HEK293 (cell line): Measurements from ENCODE around the gene ANGPTL4.

Experiments
- CTCF ChIA-PET: fragments of 350-600 bp; formaldehyde crosslinking; extraction: SDS; loops from one replicate; lab custom pipeline; 2021; ENCODE audit warnings: antibody characterized with exemption; lab: Yijun Ruan, JAX
- POLR2A ChIA-PET: fragments of 300-600 bp; formaldehyde crosslinking; extraction: SDS; loops from one replicate; lab custom pipeline; 2020; ENCODE audit warnings: antibody characterized with exemption, inconsistent platforms; lab: Yijun Ruan, JAX
- H3K27ac ChIP-seq: fragments of 200-500 bp; sonication (Bioruptor generic); 2 replicates; pipeline ENCODE4 v1.5.1; 2014; ENCODE audit warnings: low read depth, low read length, control low read depth, inconsistent platforms; ENCODE audit errors: extremely low read depth
- H3K36me3 ChIP-seq, 2 experiments: fragments of 200-500 bp in 1 of 2; sonication (Bioruptor generic) in 1 of 2; 1 replicate in 1 of 2; 2 replicates in 1 of 2; pipeline ENCODE4 v1.5.1; 2014 to 2017; ENCODE audit warnings: inconsistent platforms in 2 of 2, low read length in 2 of 2; ENCODE audit not compliant: control insufficient read depth in 2 of 2, insufficient read depth in 1 of 2
- H3K4me1 ChIP-seq: fragments of 200-500 bp; sonication (Bioruptor generic); 2 replicates; pipeline ENCODE4 v1.5.1; 2014; ENCODE audit warnings: mild to moderate bottlenecking, low read length, inconsistent platforms; ENCODE audit not compliant: control insufficient read depth, insufficient read depth
- H3K4me3 ChIP-seq: 2 replicates; pipeline ENCODE4 v1.5.1; 2011; ENCODE audit warnings: low read depth, mild to moderate bottlenecking, control low read depth, low read length, moderate library complexity
- H3K9me3 ChIP-seq: fragments of 200-500 bp; sonication (Bioruptor generic); 2 replicates; pipeline ENCODE4 v1.5.1; 2014; ENCODE audit warnings: low read depth, low read length, inconsistent platforms; ENCODE audit not compliant: control insufficient read depth, insufficient read depth
- EGR2 ChIP-seq: fragments of 450-650 bp; formaldehyde crosslinking; IDR thresholded peaks from 2 replicates; pipeline ENCODE4 v1.5.1; 2016; ENCODE audit warnings: low read depth, missing biosample characterization, missing genetic modification characterization
- HOXC10 ChIP-seq: sonication (generic); formaldehyde crosslinking; IDR thresholded peaks from 2 replicates; pipeline ENCODE4 v1.8.1; 2023; ENCODE audit warnings: mild to moderate bottlenecking, missing genetic modification reagents
- KLF8 ChIP-seq: fragments of 450-650 bp; formaldehyde crosslinking; IDR thresholded peaks from 2 replicates; pipeline ENCODE4 v1.5.1; 2016; ENCODE audit warnings: missing biosample characterization, missing genetic modification characterization
- KLF9 ChIP-seq: fragments of 450-650 bp; formaldehyde crosslinking; IDR thresholded peaks from 2 replicates; pipeline ENCODE4 v1.5.1; 2016; ENCODE audit warnings: missing biosample characterization, missing genetic modification characterization, low read depth
- REPIN1 ChIP-seq: fragments of 450-650 bp; formaldehyde crosslinking; IDR thresholded peaks from 2 replicates; pipeline ENCODE4 v1.5.1; 2017; ENCODE audit warnings: missing biosample characterization, missing genetic modification characterization, low read depth
- SP2 ChIP-seq: fragments of 450-650 bp; formaldehyde crosslinking; IDR thresholded peaks from 2 replicates; pipeline ENCODE4 v1.5.1; 2016; ENCODE audit warnings: missing biosample characterization, missing genetic modification characterization
- ZBTB8A ChIP-seq: fragments of 450-650 bp; formaldehyde crosslinking; IDR thresholded peaks from 2 replicates; pipeline ENCODE4 v1.5.1; 2016; ENCODE audit warnings: missing biosample characterization, missing genetic modification characterization
- ZFP37 ChIP-seq: fragments of 450-650 bp; formaldehyde crosslinking; IDR thresholded peaks from 2 replicates; pipeline ENCODE4 v1.5.1; 2016; ENCODE audit warnings: missing biosample characterization, missing genetic modification characterization
- ZFP69B ChIP-seq: fragments of 450-650 bp; formaldehyde crosslinking; IDR thresholded peaks from 2 replicates; pipeline ENCODE4 v1.5.1; 2016; ENCODE audit warnings: missing biosample characterization, missing genetic modification characterization
- ZIC2 ChIP-seq: fragments of 450-650 bp; formaldehyde crosslinking; IDR thresholded peaks from 2 replicates; pipeline ENCODE4 v1.5.1; 2016; ENCODE audit warnings: missing biosample characterization, missing genetic modification characterization
- ZNF184 ChIP-seq: fragments of 450-650 bp; IDR thresholded peaks from 2 replicates; pipeline ENCODE4 v1.5.1; 2018; ENCODE audit warnings: missing biosample characterization, mild to moderate bottlenecking, missing genetic modification characterization
- ZNF335 ChIP-seq: fragments of 450-650 bp; formaldehyde crosslinking; conservative IDR thresholded peaks from 2 replicates; pipeline ENCODE4 v1.5.1; 2016; ENCODE audit warnings: missing biosample characterization, missing genetic modification characterization
- ZNF624 ChIP-seq: fragments of 450-650 bp; formaldehyde crosslinking; IDR thresholded peaks from 2 replicates; pipeline ENCODE4 v1.5.1; 2017; ENCODE audit warnings: missing biosample characterization, missing genetic modification characterization
- TF ChIP-seq, protein P1 (sequence below): fragments of 450-650 bp; formaldehyde crosslinking; IDR thresholded peaks from 2 replicates; pipeline ENCODE4 v1.5.1; 2016; ENCODE audit warnings: missing biosample characterization, missing genetic modification characterization

Gene ANGPTL4

DNA sequence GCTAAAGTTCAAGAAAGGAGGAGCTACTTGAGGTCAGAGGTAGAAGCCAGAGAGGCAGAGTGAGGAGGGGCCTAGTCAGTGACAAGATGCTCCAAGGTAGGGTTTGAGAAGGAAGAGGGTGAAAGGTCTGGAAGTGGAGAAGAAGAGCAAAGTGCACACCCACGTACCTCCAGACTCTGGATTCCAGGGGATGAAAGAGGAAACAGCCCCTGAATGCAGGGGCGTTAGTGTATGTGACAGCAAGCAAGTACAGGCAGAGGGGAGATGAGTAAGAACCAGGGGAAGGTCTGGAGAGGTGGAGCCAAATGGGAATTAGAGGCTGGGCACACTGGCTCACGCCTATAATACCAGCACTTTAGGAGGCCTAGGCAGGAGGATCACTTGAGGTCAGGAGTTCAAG lies 34.0 kb upstream of the ANGPTL4 start:
- Histone ChIP-seq H3K9me3 (no peaks in the 10 kb centered on the region), H3K27ac (no peak overlapping the region), H3K4me3 (no peak overlapping the region), H3K4me1 (no peaks in the 10 kb centered on the region; the same call in 1 of the 2 replicates), H3K36me3 (no peaks in the 10 kb centered on the region)
- ChIA-PET POLR2A (no interaction called here), CTCF (interaction anchor here (0.6 kb wide), 1 partner anchor 68 kb away, joined by 4 read pairs; no protein-coding TSS in a partner anchor)
- no peak for TF ChIP-seq HOXC10
- peak; percentile 67; the same call in 1 of the 2 replicates for TF ChIP-seq EGR2 (tag by site-specific recombination)
- TF ChIP-seq KLF8, result no peak

DNA sequence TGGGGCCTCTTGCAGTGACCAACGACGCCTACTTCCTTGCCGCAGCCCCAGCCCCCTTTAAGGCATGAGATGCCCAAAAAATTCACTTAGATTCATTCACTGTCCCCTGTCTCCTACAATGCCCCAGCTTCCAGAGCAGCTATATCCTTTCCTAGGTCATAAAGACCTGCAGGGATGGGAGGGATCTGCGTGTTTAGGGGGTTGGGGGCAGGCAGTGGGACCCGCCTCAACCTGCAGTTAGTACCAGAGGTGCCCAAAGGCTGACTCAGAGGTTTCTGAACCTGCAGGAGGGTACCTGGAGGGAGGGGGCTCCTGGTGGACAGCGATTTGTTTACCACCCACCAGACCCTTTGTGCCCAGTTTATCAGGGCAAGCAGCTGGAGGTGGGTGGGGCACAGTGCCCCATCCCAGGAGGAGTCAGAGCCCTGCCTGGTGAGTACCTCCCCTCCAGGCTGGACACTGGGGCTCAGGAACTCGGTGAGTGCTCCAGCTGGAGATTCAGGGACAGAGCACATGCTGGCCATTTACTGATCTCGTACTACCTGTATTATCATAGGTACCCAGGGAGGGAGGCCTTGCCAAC lies 32.6 kb upstream of the ANGPTL4 start:
- H3K4me3 ChIP-seq, result no peak overlapping the region
- H3K4me1 ChIP-seq, result no peaks in the 10 kb centered on the region; the same call in 1 of the 2 replicates
- no peaks in the 10 kb centered on the region for H3K9me3 ChIP-seq
- no peak overlapping the region for H3K27ac ChIP-seq
- ChIA-PET POLR2A (interaction anchor here (1.5 kb wide), 1 partner anchor 10 kb away, joined by 6 read pairs; the partner anchor contains the start of genes NDUFA7 and RPS28), CTCF (interaction anchor here (0.6 to 0.9 kb wide), 3 partner anchors 21 to 250 kb away, joined by 3 read pairs; no protein-coding TSS in a partner anchor)
- no peaks in the 10 kb centered on the region for H3K36me3 ChIP-seq
- TF ChIP-seq ZBTB8A (tag by site-specific recombination), result 0 out of 2 replicates have a peak, but pooled peaks have one; percentile 8
- no peak for TF ChIP-seq ZFP37 (tag by site-specific recombination)
- TF ChIP-seq, protein P1, sequence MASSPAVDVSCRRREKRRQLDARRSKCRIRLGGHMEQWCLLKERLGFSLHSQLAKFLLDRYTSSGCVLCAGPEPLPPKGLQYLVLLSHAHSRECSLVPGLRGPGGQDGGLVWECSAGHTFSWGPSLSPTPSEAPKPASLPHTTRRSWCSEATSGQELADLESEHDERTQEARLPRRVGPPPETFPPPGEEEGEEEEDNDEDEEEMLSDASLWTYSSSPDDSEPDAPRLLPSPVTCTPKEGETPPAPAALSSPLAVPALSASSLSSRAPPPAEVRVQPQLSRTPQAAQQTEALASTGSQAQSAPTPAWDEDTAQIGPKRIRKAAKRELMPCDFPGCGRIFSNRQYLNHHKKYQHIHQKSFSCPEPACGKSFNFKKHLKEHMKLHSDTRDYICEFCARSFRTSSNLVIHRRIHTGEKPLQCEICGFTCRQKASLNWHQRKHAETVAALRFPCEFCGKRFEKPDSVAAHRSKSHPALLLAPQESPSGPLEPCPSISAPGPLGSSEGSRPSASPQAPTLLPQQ (tag by site-specific recombination), result peak; percentile 93
- TF ChIP-seq ZFP69B (tag by site-specific recombination), result peak; percentile 85
- TF ChIP-seq ZIC2 (tag by site-specific recombination), result peak; percentile 43

DNA sequence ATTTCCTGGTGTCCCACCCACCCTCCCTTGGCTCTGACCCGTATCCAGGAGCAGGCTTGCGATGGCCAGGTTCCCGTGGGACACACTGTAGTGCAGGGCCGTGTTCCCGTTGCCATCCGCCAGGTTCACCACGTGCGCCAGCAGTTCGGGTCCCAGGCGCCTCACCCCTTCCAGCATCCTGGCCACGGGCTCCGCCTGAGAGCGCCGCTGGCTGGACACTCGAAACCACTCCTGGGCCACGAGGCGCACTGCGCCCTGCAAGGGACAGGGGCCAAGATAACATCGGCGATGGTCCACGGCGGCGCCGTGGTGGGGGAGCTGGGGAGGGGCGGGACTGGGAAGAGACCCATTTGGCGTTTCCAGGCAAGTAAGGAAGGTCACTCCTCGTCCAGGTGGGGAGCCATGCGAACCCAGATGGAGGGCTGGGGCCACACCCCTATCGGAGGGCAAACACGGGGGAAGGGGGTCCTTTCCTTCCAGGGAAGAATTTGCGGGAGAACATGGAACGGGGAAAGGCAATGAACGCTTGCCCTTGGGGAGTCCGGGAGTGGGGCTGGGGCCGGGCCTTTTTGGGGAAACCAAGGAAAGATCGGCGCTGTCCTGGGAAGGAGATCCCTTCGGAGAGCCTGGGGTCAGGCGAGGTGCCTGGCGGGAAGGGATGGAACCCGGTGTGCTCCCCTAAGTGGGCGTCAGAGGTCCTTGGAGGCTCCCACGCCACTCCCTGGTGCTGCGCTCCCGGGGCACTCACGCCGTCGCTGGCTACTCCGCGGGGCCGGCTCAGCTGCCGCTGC lies 30.8 kb upstream of the ANGPTL4 start:
- Histone ChIP-seq H3K9me3 (no peaks in the 10 kb centered on the region), H3K4me1 (no peaks in the 10 kb centered on the region; the same call in 1 of the 2 replicates), H3K4me3 (peak overlapping the region; percentile 6), H3K36me3 (no peaks in the 10 kb centered on the region), H3K27ac (no peak overlapping the region)
- CTCF ChIA-PET, result interaction anchor here (0.6 to 1.2 kb wide), 2 partner anchors 9 to 11 kb away, joined by 3 to 5 read pairs; no protein-coding TSS in a partner anchor
- TF ChIP-seq REPIN1 (tag by site-specific recombination), result no peak
- TF ChIP-seq ZNF624 (tag by site-specific recombination), result no peak
- TF ChIP-seq ZNF184 (tag by site-specific recombination), result no peak
- POLR2A ChIA-PET, result interaction anchor here (0.6 to 2.9 kb wide), 2 partner anchors 12 to 684 kb away, joined by 3 to 22 read pairs; partner anchors contain the start of genes NDUFA7 and RPS28

DNA sequence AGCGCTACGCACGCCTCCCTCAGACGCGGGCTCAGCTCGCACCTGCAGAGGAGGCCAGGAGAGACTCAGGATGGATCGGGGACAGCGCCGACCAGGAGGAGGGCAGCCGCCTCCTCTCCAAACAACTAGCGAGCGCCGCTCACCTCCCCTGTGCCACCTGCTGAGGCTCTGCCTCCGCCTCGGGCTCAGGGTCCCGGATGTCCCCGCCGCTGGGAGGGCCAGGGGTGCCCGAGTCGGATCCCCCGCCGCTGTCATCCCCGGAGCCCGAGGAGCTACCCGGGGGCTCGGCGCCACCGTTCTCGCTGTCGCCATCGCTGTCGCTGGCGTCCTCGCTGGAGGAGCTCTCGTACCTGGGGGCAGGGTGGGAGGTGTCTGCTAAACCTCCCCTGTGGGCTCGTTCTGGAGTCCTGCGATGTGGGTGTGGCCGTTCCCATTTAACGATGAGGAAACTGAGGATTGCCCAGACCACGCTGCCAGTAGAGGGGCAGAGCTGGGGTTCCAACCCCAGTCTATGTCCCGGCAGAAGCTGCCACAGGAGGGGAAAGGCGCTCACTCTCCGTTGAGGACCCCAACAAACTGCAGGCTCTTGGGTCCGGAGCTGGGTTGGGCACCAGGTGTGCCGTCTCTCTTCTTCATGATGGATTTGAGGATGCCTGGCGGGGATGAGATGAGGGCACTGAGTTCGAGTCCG lies 30.0 kb upstream of the ANGPTL4 start:
- H3K4me3 ChIP-seq, result peak overlapping the region; percentile 6
- POLR2A ChIA-PET, result interaction anchor here (0.6 to 2.9 kb wide), 4 partner anchors 10 to 683 kb away, joined by 3 to 22 read pairs (median 7); partner anchors contain the start of genes NDUFA7 and RPS28

More for the DNA sequence above, 30.0 kb upstream of the ANGPTL4 start:
- CTCF ChIA-PET, result interaction anchor here (0.6 to 1.2 kb wide), 3 partner anchors 10 to 245 kb away, joined by 3 to 5 read pairs (median 3); no protein-coding TSS in a partner anchor
- Histone ChIP-seq H3K27ac (no peak overlapping the region), H3K36me3 (no peaks in the 10 kb centered on the region), H3K4me1 (no peaks in the 10 kb centered on the region; the same call in 1 of the 2 replicates), H3K9me3 (no peaks in the 10 kb centered on the region)
- peak; percentile 24; the same call in 1 of the 2 replicates for TF ChIP-seq ZNF335 (tag by site-specific recombination)
- TF ChIP-seq KLF9 (tag by site-specific recombination), result peak; percentile 36
- TF ChIP-seq SP2, result no peak
